ENCODE results near the gene TRABD2A.
"Not testable (repeated sequence)": the region's sequence is repeated elsewhere in the genome, so short reads cannot be mapped to it uniquely, and the experiment has no call there.

DNA sequence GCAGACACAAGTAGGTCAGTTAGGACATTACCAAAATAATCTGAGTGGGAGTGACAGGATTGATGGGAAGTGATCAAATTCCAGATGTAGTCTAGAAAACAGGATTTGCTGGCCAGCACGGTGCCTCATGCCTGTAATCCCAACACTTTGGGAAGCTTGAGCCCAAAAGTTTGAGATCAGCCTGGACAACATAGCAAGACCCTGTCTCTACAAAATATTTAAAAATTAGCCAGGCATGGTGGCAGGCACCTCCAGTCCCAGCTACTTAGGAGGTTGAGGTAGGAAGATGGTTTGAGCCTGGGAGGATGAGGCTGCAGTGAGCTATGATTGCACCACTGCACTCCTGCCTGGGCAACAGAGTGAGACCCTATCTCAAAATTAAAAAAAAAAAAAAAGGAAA, 5.3 kb downstream of the TRABD2A start:
- not testable (repeated sequence) for TF ChIP-seq EP300, POLR2A, CTCF, POLR2AphosphoS5 (IDR thresholded peaks at IDR 0.05)
